HEK293 (cell line): ENCODE results near the gene DCUN1D4.

Experiments
- CTCF ChIA-PET: fragments of 350-600 bp; formaldehyde crosslinking; extraction: SDS; loops from one replicate; lab custom pipeline; 2021; ENCODE audit warnings: antibody characterized with exemption; lab: Yijun Ruan, JAX
- POLR2A ChIA-PET: fragments of 300-600 bp; formaldehyde crosslinking; extraction: SDS; loops from one replicate; lab custom pipeline; 2020; ENCODE audit warnings: antibody characterized with exemption, inconsistent platforms; lab: Yijun Ruan, JAX
- H3K27ac ChIP-seq: fragments of 200-500 bp; sonication (Bioruptor generic); 2 replicates; pipeline ENCODE4 v1.5.1; 2014; ENCODE audit warnings: low read depth, low read length, control low read depth, inconsistent platforms; ENCODE audit errors: extremely low read depth
- H3K36me3 ChIP-seq, 2 experiments: fragments of 200-500 bp in 1 of 2; sonication (Bioruptor generic) in 1 of 2; 1 replicate in 1 of 2; 2 replicates in 1 of 2; pipeline ENCODE4 v1.5.1; 2014 to 2017; ENCODE audit warnings: inconsistent platforms in 2 of 2, low read length in 2 of 2; ENCODE audit not compliant: control insufficient read depth in 2 of 2, insufficient read depth in 1 of 2
- H3K4me1 ChIP-seq: fragments of 200-500 bp; sonication (Bioruptor generic); 2 replicates; pipeline ENCODE4 v1.5.1; 2014; ENCODE audit warnings: mild to moderate bottlenecking, low read length, inconsistent platforms; ENCODE audit not compliant: control insufficient read depth, insufficient read depth
- H3K4me3 ChIP-seq: 2 replicates; pipeline ENCODE4 v1.5.1; 2011; ENCODE audit warnings: low read depth, mild to moderate bottlenecking, control low read depth, low read length, moderate library complexity
- H3K9me3 ChIP-seq: fragments of 200-500 bp; sonication (Bioruptor generic); 2 replicates; pipeline ENCODE4 v1.5.1; 2014; ENCODE audit warnings: low read depth, low read length, inconsistent platforms; ENCODE audit not compliant: control insufficient read depth, insufficient read depth
- GLI4 ChIP-seq: fragments of 450-650 bp; formaldehyde crosslinking; IDR thresholded peaks from 2 replicates; pipeline ENCODE4 v1.5.1; 2016; ENCODE audit warnings: missing biosample characterization, missing genetic modification characterization
- GLIS1 ChIP-seq: fragments of 450-650 bp; formaldehyde crosslinking; IDR thresholded peaks from 2 replicates; pipeline ENCODE4 v1.5.1; 2016; ENCODE audit warnings: missing biosample characterization, missing genetic modification characterization
- HOXD13 ChIP-seq: sonication (generic); formaldehyde crosslinking; IDR thresholded peaks from 2 replicates; pipeline ENCODE4 v1.8.0; 2022; ENCODE audit warnings: missing genetic modification reagents, borderline replicate concordance
- OSR2 ChIP-seq: fragments of 450-650 bp; formaldehyde crosslinking; IDR thresholded peaks from 2 replicates; pipeline ENCODE4 v1.5.1; 2016; ENCODE audit warnings: missing biosample characterization, missing genetic modification characterization
- ZBTB17 ChIP-seq: fragments of 450-650 bp; formaldehyde crosslinking; IDR thresholded peaks from 2 replicates; pipeline ENCODE4 v1.5.1; 2016; ENCODE audit warnings: missing biosample characterization, missing genetic modification characterization
- ZBTB20 ChIP-seq: fragments of 450-650 bp; formaldehyde crosslinking; IDR thresholded peaks from 2 replicates; pipeline ENCODE4 v1.5.1; 2016; ENCODE audit warnings: missing biosample characterization, missing genetic modification characterization
- ZBTB48 ChIP-seq: fragments of 450-650 bp; formaldehyde crosslinking; IDR thresholded peaks from 2 replicates; pipeline ENCODE4 v1.5.1; 2016; ENCODE audit warnings: missing biosample characterization, missing genetic modification characterization
- ZFP37 ChIP-seq: fragments of 450-650 bp; formaldehyde crosslinking; IDR thresholded peaks from 2 replicates; pipeline ENCODE4 v1.5.1; 2016; ENCODE audit warnings: missing biosample characterization, missing genetic modification characterization
- ZFP41 ChIP-seq: fragments of 450-650 bp; formaldehyde crosslinking; IDR thresholded peaks from 2 replicates; pipeline ENCODE4 v1.5.1; 2016; ENCODE audit warnings: missing biosample characterization, missing genetic modification characterization, borderline replicate concordance
- ZNF121 ChIP-seq: fragments of 450-650 bp; formaldehyde crosslinking; IDR thresholded peaks from 2 replicates; pipeline ENCODE4 v1.5.1; 2016; ENCODE audit warnings: missing biosample characterization, missing genetic modification characterization
- ZNF132 ChIP-seq: fragments of 450-650 bp; formaldehyde crosslinking; IDR thresholded peaks from 2 replicates; pipeline ENCODE4 v1.5.1; 2017; ENCODE audit warnings: missing biosample characterization, missing genetic modification characterization, borderline replicate concordance
- ZNF214 ChIP-seq: fragments of 450-650 bp; formaldehyde crosslinking; IDR thresholded peaks from 2 replicates; pipeline ENCODE4 v1.5.1; 2017; ENCODE audit warnings: missing biosample characterization, mild to moderate bottlenecking, missing genetic modification characterization, borderline replicate concordance
- ZNF266 ChIP-seq: fragments of 450-650 bp; formaldehyde crosslinking; IDR thresholded peaks from 2 replicates; pipeline ENCODE4 v1.5.1; 2016; ENCODE audit warnings: missing biosample characterization, missing genetic modification characterization, low read depth
- ZNF302 ChIP-seq: fragments of 450-650 bp; formaldehyde crosslinking; IDR thresholded peaks from 2 replicates; pipeline ENCODE4 v1.5.1; 2016; ENCODE audit warnings: missing biosample characterization, missing genetic modification characterization, low read depth
- ZNF37A ChIP-seq: fragments of 450-650 bp; IDR thresholded peaks from 2 replicates; pipeline ENCODE4 v1.5.1; 2018; ENCODE audit warnings: missing biosample characterization, missing genetic modification characterization
- ZNF423 ChIP-seq: fragments of 450-650 bp; formaldehyde crosslinking; IDR thresholded peaks from 2 replicates; pipeline ENCODE4 v1.5.1; 2016; ENCODE audit warnings: missing biosample characterization, missing genetic modification characterization
- ZNF514 ChIP-seq: fragments of 450-650 bp; formaldehyde crosslinking; IDR thresholded peaks from 2 replicates; pipeline ENCODE4 v1.5.1; 2016; ENCODE audit warnings: missing biosample characterization, missing genetic modification characterization
- ZNF610 ChIP-seq: fragments of 450-650 bp; formaldehyde crosslinking; IDR thresholded peaks from 2 replicates; pipeline ENCODE4 v1.5.1; 2016; ENCODE audit warnings: missing biosample characterization, missing genetic modification characterization, borderline replicate concordance
- ZNF621 ChIP-seq: fragments of 450-650 bp; formaldehyde crosslinking; IDR thresholded peaks from 2 replicates; pipeline ENCODE4 v1.5.1; 2017; ENCODE audit warnings: missing biosample characterization, missing genetic modification characterization
- ZNF624 ChIP-seq: fragments of 450-650 bp; formaldehyde crosslinking; IDR thresholded peaks from 2 replicates; pipeline ENCODE4 v1.5.1; 2017; ENCODE audit warnings: missing biosample characterization, missing genetic modification characterization
- ZNF776 ChIP-seq: fragments of 450-650 bp; formaldehyde crosslinking; IDR thresholded peaks from 2 replicates; pipeline ENCODE4 v1.5.0; 2017; ENCODE audit warnings: missing biosample characterization, missing genetic modification characterization, borderline replicate concordance
- ZNF843 ChIP-seq: fragments of 450-650 bp; formaldehyde crosslinking; IDR thresholded peaks from 2 replicates; pipeline ENCODE4 v1.5.1; 2016; ENCODE audit warnings: missing biosample characterization, missing genetic modification characterization
- TF ChIP-seq, protein P1 (sequence below): fragments of 450-650 bp; formaldehyde crosslinking; IDR thresholded peaks from 2 replicates; pipeline ENCODE4 v1.5.1; 2016; ENCODE audit warnings: missing biosample characterization, missing genetic modification characterization
- TF ChIP-seq, protein P2 (sequence below): fragments of 450-650 bp; formaldehyde crosslinking; IDR thresholded peaks from 2 replicates; pipeline ENCODE4 v1.5.1; 2016; ENCODE audit warnings: missing biosample characterization, missing genetic modification characterization
- TF ChIP-seq, protein P3 (sequence below): fragments of 450-650 bp; formaldehyde crosslinking; IDR thresholded peaks from 2 replicates; pipeline ENCODE4 v1.5.1; 2016; ENCODE audit warnings: missing biosample characterization, missing genetic modification characterization
- TF ChIP-seq, protein P4 (sequence below): fragments of 450-650 bp; formaldehyde crosslinking; IDR thresholded peaks from 2 replicates; pipeline ENCODE4 v1.5.1; 2016; ENCODE audit warnings: missing biosample characterization, missing genetic modification characterization, borderline replicate concordance

The DCUN1D4 gene

DNA sequence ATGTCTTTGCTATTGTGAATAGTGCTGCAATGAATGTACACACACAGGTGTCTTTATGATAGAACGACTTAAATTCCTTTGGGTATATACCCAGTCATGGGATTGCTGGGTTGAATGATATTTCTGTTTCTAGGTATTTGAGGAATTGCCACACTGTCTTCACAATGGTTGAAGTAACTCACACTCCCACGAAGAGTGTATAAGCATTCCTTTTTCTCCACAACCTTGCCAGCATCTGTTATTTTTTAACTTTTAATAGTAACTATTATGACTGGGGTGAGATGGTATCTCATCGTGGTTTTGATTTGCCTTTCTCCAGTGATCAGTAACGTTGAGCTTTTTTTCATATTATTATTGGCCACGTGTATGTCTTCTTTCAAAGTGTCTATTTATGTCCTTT is 17.6 kb upstream of the DCUN1D4 start:
- POLR2A ChIA-PET: no interaction called here
- Histone ChIP-seq H3K4me1 (no peaks in the 10 kb centered on the region), H3K4me3 (no peak overlapping the region), H3K36me3 (no peaks in the 10 kb centered on the region), H3K27ac (no peak overlapping the region), H3K9me3 (no peaks in the 10 kb centered on the region)
- CTCF ChIA-PET: no interaction called here
- no peak for TF ChIP-seq ZNF423
- TF ChIP-seq, protein P1, sequence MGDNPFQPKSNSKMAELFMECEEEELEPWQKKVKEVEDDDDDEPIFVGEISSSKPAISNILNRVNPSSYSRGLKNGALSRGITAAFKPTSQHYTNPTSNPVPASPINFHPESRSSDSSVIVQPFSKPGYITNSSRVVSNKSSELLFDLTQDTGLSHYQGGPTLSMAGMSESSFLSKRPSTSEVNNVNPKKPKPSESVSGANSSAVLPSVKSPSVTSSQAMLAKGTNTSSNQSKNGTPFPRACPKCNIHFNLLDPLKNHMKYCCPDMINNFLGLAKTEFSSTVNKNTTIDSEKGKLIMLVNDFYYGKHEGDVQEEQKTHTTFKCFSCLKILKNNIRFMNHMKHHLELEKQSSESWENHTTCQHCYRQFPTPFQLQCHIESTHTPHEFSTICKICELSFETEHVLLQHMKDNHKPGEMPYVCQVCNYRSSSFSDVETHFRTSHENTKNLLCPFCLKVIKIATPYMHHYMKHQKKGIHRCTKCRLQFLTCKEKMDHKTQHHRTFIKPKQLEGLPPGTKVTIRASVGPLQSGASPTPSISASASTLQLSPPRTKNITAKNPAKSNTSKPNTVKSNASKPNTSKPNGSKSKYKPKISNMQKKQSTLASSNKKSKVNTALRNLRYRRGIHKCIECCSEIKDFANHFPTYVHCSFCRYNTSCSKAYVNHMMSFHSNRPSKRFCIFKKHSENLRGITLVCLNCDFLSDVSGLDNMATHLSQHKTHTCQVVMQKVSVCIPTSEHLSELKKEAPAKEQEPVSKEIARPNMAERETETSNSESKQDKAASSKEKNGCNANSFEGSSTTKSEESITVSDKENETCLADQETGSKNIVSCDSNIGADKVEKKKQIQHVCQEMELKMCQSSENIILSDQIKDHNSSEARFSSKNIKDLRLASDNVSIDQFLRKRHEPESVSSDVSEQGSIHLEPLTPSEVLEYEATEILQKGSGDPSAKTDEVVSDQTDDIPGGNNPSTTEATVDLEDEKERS (tag by site-specific recombination): no peak
- TF ChIP-seq GLI4 (tag by site-specific recombination): no peak
- no peak for TF ChIP-seq ZFP41 (tag by site-specific recombination)
- TF ChIP-seq ZNF514 (tag by site-specific recombination): no peak
- no peak for TF ChIP-seq ZBTB17 (tag by site-specific recombination)
- TF ChIP-seq GLIS1 (tag by site-specific recombination): no peak
- TF ChIP-seq HOXD13: no peak
- TF ChIP-seq ZNF214 (tag by site-specific recombination): no peak
- no peak for TF ChIP-seq ZNF624
- no peak for TF ChIP-seq ZBTB48 (tag by site-specific recombination)
- TF ChIP-seq ZNF302: no peak
- TF ChIP-seq, protein P2, sequence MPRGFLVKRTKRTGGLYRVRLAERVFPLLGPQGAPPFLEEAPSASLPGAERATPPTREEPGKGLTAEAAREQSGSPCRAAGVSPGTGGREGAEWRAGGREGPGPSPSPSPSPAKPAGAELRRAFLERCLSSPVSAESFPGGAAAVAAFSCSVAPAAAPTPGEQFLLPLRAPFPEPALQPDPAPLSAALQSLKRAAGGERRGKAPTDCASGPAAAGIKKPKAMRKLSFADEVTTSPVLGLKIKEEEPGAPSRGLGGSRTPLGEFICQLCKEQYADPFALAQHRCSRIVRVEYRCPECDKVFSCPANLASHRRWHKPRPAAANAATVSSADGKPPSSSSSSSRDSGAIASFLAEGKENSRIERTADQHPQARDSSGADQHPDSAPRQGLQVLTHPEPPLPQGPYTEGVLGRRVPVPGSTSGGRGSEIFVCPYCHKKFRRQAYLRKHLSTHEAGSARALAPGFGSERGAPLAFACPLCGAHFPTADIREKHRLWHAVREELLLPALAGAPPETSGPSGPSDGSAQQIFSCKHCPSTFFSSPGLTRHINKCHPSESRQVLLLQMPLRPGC (tag by site-specific recombination): no peak
- TF ChIP-seq, protein P3, sequence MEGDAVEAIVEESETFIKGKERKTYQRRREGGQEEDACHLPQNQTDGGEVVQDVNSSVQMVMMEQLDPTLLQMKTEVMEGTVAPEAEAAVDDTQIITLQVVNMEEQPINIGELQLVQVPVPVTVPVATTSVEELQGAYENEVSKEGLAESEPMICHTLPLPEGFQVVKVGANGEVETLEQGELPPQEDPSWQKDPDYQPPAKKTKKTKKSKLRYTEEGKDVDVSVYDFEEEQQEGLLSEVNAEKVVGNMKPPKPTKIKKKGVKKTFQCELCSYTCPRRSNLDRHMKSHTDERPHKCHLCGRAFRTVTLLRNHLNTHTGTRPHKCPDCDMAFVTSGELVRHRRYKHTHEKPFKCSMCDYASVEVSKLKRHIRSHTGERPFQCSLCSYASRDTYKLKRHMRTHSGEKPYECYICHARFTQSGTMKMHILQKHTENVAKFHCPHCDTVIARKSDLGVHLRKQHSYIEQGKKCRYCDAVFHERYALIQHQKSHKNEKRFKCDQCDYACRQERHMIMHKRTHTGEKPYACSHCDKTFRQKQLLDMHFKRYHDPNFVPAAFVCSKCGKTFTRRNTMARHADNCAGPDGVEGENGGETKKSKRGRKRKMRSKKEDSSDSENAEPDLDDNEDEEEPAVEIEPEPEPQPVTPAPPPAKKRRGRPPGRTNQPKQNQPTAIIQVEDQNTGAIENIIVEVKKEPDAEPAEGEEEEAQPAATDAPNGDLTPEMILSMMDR (tag by site-specific recombination): no peak
- no peak for TF ChIP-seq ZNF121 (tag by site-specific recombination)

DNA sequence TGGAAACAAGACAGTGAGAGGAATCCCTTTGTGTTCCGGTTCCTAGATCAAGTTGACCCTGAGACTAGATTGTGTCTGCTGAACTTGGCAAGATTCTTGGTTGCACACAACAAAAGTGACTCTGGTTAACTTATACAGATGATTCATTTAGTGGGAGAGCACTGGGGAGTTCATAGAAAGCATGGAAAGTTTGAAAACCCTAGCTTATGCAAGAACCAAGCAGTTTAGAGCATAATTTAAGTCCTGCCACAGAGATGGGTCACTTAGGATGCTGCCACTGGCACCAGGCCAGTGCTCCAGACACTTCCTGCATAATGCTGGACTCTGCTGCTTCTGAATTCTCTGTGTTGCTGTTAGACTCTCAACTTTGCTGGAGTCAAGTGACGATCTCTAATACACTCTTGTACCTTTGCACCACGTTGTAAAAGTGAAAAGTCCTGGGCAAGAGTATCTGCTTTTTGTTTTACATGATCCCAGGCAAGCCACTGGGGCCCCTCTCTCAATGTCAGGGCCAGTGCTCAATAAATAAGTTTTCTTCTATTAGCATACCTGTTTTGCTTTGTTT is 12.7 kb upstream of the DCUN1D4 start:
- Histone ChIP-seq H3K27ac (no peak overlapping the region), H3K9me3 (no peaks in the 10 kb centered on the region), H3K36me3 (no peaks in the 10 kb centered on the region), H3K4me3 (no peak overlapping the region), H3K4me1 (no peaks in the 10 kb centered on the region)
- POLR2A ChIA-PET: no interaction called here
- CTCF ChIA-PET: interaction anchor here (0.5 kb wide), 1 partner anchor 765 kb away, joined by 3 read pairs; no protein-coding TSS in a partner anchor
- TF ChIP-seq OSR2 (tag by site-specific recombination) (no peak), ZNF610 (tag by site-specific recombination) (no peak), ZNF266 (tag by site-specific recombination) (no peak), ZNF776 (tag by site-specific recombination) (no peak), ZNF843 (tag by site-specific recombination) (no peak), ZBTB20 (tag by site-specific recombination) (no peak), ZNF621 (tag by site-specific recombination) (no peak), ZNF37A (tag by site-specific recombination) (no peak), ZFP37 (tag by site-specific recombination) (no peak), ZNF132 (tag by site-specific recombination) (no peak)
- TF ChIP-seq, protein P4, sequence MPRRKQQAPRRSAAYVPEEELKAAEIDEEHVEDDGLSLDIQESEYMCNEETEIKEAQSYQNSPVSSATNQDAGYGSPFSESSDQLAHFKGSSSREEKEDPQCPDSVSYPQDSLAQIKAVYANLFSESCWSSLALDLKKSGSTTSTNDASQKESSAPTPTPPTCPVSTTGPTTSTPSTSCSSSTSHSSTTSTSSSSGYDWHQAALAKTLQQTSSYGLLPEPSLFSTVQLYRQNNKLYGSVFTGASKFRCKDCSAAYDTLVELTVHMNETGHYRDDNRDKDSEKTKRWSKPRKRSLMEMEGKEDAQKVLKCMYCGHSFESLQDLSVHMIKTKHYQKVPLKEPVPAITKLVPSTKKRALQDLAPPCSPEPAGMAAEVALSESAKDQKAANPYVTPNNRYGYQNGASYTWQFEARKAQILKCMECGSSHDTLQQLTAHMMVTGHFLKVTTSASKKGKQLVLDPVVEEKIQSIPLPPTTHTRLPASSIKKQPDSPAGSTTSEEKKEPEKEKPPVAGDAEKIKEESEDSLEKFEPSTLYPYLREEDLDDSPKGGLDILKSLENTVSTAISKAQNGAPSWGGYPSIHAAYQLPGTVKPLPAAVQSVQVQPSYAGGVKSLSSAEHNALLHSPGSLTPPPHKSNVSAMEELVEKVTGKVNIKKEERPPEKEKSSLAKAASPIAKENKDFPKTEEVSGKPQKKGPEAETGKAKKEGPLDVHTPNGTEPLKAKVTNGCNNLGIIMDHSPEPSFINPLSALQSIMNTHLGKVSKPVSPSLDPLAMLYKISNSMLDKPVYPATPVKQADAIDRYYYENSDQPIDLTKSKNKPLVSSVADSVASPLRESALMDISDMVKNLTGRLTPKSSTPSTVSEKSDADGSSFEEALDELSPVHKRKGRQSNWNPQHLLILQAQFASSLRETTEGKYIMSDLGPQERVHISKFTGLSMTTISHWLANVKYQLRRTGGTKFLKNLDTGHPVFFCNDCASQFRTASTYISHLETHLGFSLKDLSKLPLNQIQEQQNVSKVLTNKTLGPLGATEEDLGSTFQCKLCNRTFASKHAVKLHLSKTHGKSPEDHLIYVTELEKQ (tag by site-specific recombination): no peak
